Activated naive CD4-positive, alpha-beta T cell treated with anti-CD3 and anti-CD28 coated beads, Interleukin-2, amount 50 U/mL, for 72 hours (primary cell): ENCODE measurements around the gene AAK1. TPM values are rescaled to one million over a fixed set of nuclear protein-coding genes. Genes with fewer than 3 reads are reported as not detected.

ENCODE experiments used
- ATAC-seq, 2 donors: fragments of 150-1000 bp; cut with Tn5 transposase; 2 replicates each; pipeline ENCODE4 v1.10.0; 2021; ENCODE audit warnings: mild to moderate bottlenecking in 2 of 2, moderate library complexity in 2 of 2
- DNase-seq, 2 donors: peaks; one replicate each; pipeline ENCODE4 v3.0.0; 2021 to 2022; ENCODE audit warnings: low spot score in 2 of 2
- H3K27ac Mint-ChIP-seq, 2 donors: one replicate each; pipeline ENCODE4 v1.8.0; 2022; ENCODE audit warnings: mild to moderate bottlenecking in 2 of 2, mixed read lengths in 2 of 2
- H3K36me3 Mint-ChIP-seq, 2 donors: one replicate each; pipeline ENCODE4 v1.8.0; 2022; ENCODE audit warnings: mixed read lengths in 2 of 2
- H3K9me3 Mint-ChIP-seq, 2 donors: one replicate each; pipeline ENCODE4 v1.8.0; 2022; ENCODE audit warnings: mixed read lengths in 2 of 2
- total RNA-seq, 2 donors: library from RNA; stranded (reverse); gene quantifications; one replicate each; pipeline ENCODE4 v1.2.3, GENCODE V29; 2022

The AAK1 gene
- total RNA-seq, 2 donors from 2014 or later = 129 to 137 TPM

GRCh38 chr2:69491864-69492263 lies 151.7 kb downstream of the AAK1 start:
- Mint-ChIP-seq H3K9me3 (no peaks in the 10 kb centered on the region), H3K27ac (no peak overlapping the region), H3K36me3 (peaks cover 6 to 14% of the 10 kb centered on the region in 2 donors)
- DNase-seq = no peak
- peak in 1 of 2 donors; percentile 40 for ATAC-seq

DNA sequence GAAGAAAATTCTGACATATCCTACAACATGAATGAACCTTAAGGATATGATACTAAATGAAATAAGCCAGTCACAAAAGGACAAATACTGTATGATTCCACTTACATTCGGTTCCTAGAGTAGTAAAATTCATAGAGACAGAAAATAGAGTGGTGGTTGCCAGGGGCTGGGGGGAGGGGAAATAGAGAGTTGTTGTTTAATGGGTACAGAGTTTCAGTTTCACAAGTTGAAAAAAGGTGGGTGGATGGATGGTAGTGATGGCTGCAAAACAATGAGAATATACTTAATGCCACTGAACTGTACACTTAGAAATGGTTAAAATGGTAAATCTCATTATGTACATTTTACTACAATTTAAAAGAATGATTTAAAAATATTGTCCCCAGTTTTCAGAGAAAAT lies 153.1 kb downstream of the AAK1 start:
- DNase-seq = no peak
- ATAC-seq = peak; percentile 55 to 76
- Mint-ChIP-seq H3K9me3 (no peaks in the 10 kb centered on the region), H3K36me3 (peaks cover 6 to 14% of the 10 kb centered on the region in 2 donors), H3K27ac (no peak overlapping the region)

GRCh38 chr2:69489793-69490192 lies 153.7 kb downstream of the AAK1 start:
- Mint-ChIP-seq H3K27ac (peak overlapping the region in 1 of 2 donors; percentile 65), H3K9me3 (no peaks in the 10 kb centered on the region), H3K36me3 (peaks cover 6 to 14% of the 10 kb centered on the region in 2 donors)
- ATAC-seq (no peak), DNase-seq (no peak)

- Mint-ChIP-seq H3K9me3 (no peaks in the 10 kb centered on the region), H3K27ac (no peak overlapping the region), H3K36me3 (peaks cover 3 to 4% of the 10 kb centered on the region in 2 donors)
- ATAC-seq = no peak
- DNase-seq = no peak
These were observed 159.8 kb downstream of the AAK1 start for GRCh38 chr2:69483696-69484095.

- Mint-ChIP-seq H3K27ac (no peak overlapping the region), H3K9me3 (no peaks in the 10 kb centered on the region), H3K36me3 (peaks cover 0 to 5% of the 10 kb centered on the region in 2 donors)
- no peak for DNase-seq
- peak; percentile 43 to 69 for ATAC-seq
These were observed 160.5 kb downstream of the AAK1 start for GRCh38 chr2:69483024-69483423.

- ATAC-seq (no peak), DNase-seq (no peak)
- Mint-ChIP-seq H3K9me3 (no peaks in the 10 kb centered on the region), H3K27ac (no peak overlapping the region), H3K36me3 (peaks cover 0 to 5% of the 10 kb centered on the region in 2 donors)
These were observed 161.1 kb downstream of the AAK1 start for GRCh38 chr2:69482471-69482870.

GRCh38 chr2:69481421-69481820 lies 162.1 kb downstream of the AAK1 start:
- peaks cover 0 to 5% of the 10 kb centered on the region in 2 donors for H3K36me3 Mint-ChIP-seq
- H3K9me3 Mint-ChIP-seq = no peaks in the 10 kb centered on the region
- H3K27ac Mint-ChIP-seq = no peak overlapping the region
- ATAC-seq (no peak), DNase-seq (no peak)

DNA sequence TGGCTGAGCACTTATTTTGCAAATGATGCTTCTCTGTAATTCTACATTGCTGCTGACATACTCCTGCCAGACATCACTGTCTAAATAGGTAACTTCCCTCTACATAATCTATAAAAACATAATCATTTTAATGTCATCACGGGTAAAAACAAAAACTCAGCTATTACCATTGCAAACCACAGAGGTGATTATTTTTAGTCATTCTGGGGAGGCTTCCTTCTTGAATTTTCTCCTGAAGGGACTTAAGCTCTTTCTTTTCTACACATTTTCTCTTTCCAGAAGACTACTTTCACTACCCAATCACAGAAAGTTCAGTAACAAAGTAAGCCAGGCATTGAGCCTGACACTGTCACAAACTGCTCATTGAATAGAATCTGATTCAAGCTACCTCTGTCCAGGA lies 165.9 kb downstream of the AAK1 start:
- peak; percentile 37 to 72 for ATAC-seq

DNA sequence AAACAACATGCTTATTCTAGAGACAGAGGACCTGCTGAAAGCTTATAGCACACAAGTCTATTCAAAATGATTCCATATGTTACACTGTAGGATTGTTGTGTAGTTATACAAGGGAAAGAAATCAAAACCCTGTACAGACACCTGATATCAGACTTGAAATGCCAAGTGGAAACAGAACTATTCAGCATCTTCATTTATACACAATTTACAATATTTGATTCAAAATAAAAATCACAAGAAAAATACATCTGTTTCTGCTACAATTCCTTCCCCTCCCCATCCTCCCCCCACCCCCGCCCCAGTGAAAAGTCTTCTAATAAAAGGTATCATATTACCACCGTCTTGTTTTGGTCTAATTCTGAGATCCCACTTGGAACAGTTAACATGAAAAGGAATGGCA lies 168.9 kb downstream of the AAK1 start:
- H3K36me3 Mint-ChIP-seq = peaks cover 5 to 8% of the 10 kb centered on the region in 2 donors

More for the DNA sequence above, 165.9 kb downstream of the AAK1 start:
- Mint-ChIP-seq H3K9me3 (no peaks in the 10 kb centered on the region), H3K36me3 (peaks cover 5 to 8% of the 10 kb centered on the region in 2 donors), H3K27ac (no peak overlapping the region)
- no peak for DNase-seq

DNA sequence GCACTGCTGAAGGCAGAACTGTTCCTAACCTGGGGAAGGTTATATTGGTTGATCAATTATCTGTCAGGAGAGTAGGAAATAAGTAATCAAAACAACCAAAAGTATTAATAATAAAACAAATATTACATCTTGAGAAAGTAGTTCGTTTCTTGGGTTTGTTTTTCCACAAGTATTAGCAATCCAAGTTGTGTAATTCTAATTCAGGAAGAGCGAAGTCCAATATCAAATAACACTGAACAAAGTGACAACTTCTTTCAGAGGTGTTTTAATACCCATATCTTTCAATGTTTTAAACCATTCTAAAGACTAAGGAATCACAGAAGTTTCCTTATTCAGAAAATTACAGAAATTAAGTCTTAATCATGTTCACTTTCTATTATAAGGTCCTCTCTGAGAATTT lies 171.7 kb downstream of the AAK1 start:
- ATAC-seq (no peak), DNase-seq (no peak)
- peaks cover 3 to 14% of the 10 kb centered on the region in 2 donors for H3K36me3 Mint-ChIP-seq
- no peaks in the 10 kb centered on the region for H3K9me3 Mint-ChIP-seq
- H3K27ac Mint-ChIP-seq = no peak overlapping the region

More for the DNA sequence above, 168.9 kb downstream of the AAK1 start:
- Mint-ChIP-seq H3K9me3 (no peaks in the 10 kb centered on the region), H3K27ac (no peak overlapping the region)
- ATAC-seq = no peak
- DNase-seq = no peak

- ATAC-seq (no peak), DNase-seq (no peak)
- Mint-ChIP-seq H3K27ac (no peak overlapping the region), H3K36me3 (peaks cover 11 to 22% of the 10 kb centered on the region in 2 donors), H3K9me3 (no peaks in the 10 kb centered on the region)
These were observed 172.6 kb downstream of the AAK1 start for GRCh38 chr2:69470911-69471310.

DNA sequence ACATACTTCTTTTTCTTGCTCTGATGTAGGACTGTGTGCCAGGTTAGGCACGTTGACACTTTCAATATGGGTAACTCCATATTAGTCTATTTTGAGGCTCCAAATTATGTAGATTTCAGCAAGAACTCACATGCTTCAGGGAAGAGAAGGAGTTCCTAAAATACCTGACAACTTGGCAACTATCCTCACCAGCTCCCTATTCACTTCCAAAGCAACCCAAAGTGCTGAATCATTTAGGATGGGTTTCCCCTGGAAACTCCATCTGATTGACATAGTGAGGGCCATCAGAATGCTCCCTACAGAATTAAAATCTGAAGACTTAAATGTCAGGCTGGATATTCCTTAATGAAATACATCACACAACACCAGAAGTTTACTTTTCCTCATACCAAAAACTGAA lies 173.8 kb downstream of the AAK1 start:
- ATAC-seq = no peak
- H3K9me3 Mint-ChIP-seq = no peaks in the 10 kb centered on the region
- DNase-seq = no peak
- peak overlapping the region in 1 of 2 donors; percentile 42 for H3K27ac Mint-ChIP-seq
- H3K36me3 Mint-ChIP-seq = peaks cover 20 to 23% of the 10 kb centered on the region in 2 donors

GRCh38 chr2:69469375-69469774 lies 174.2 kb downstream of the AAK1 start:
- H3K9me3 Mint-ChIP-seq = no peaks in the 10 kb centered on the region
- H3K27ac Mint-ChIP-seq = peak overlapping the region in 1 of 2 donors; percentile 60
- DNase-seq = no peak
- no peak for ATAC-seq
- peaks cover 22 to 28% of the 10 kb centered on the region in 2 donors for H3K36me3 Mint-ChIP-seq

- Mint-ChIP-seq H3K36me3 (peaks cover 22 to 42% of the 10 kb centered on the region in 2 donors), H3K9me3 (no peaks in the 10 kb centered on the region), H3K27ac (peak overlapping the region in 1 of 2 donors; percentile 50)
- DNase-seq = no peak
- peak; percentile 76 to 82 for ATAC-seq
These were observed 176.8 kb downstream of the AAK1 start for GRCh38 chr2:69466728-69467127.

DNA sequence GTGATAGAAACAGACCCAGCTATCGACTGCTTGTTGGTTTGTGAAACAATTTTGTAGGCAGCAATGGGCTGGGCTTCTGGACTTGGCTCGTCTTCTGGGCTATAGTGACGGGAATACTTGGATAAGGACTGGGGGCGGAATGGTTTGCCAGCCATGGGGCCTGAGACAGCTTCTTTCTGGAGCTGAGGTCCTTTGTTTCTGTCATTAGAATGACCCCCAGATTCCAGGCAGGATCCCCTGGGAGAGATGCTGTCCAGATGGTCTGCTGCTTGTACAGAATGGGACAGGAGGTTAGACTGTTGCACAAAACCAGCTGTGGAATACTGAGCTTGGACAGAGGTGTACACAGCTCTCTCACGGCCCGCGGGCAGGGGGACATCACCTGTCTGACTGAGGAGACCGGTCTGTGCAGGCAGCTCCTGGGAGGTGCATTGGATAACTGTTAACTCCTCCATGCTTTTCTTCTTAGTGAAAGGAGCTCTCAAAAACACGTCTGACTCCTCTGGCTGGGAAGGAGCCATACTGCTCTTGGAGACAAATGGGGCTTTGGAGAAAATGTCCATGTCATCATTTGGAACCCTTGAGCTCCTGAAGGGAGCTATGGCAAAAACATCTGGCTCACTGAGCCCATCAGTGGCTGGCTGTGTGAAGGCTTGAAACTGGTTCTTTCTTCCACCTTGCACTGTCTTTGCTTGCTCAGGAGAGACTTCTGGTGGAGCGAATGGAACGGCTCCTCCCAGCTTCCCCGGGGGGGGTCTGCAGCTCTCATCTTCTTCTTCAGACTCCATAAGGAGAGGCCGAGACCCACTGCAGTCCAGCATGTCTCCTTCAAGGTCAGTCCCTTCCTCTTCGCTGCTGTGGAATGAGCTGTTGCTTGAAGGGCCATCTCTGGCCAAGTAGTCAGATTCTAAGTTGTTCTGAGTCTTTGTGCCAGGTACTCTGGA lies 177.8 kb downstream of the AAK1 start:
- Mint-ChIP-seq H3K36me3 (peaks cover 22 to 42% of the 10 kb centered on the region in 2 donors), H3K27ac (peak overlapping the region; percentile 50 to 86), H3K9me3 (no peaks in the 10 kb centered on the region)
- ATAC-seq = no peak
- DNase-seq = no peak

DNA sequence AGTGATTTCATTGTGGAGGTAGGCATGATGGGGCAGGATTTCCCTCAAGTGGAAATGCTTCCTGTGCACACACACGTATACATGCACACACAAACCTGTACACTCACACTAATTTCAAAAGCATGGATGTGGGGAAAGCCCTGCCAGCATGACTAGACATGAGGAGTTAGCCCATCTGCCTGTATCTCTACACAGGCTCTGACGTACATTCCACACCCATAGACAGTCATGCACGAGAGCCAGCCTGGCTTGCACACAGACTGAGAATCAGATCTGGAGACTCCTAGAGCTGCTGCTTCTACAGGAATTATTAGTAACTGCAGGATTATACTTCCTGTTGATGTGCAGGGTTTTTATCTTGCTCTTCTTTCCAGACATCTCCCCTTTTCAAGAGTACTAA lies 179.0 kb downstream of the AAK1 start:
- ATAC-seq (peak; percentile 26 to 55), DNase-seq (no peak)
- peak overlapping the region in 1 of 2 donors; percentile 2 for H3K27ac Mint-ChIP-seq
- H3K9me3 Mint-ChIP-seq = no peaks in the 10 kb centered on the region
- peaks cover 22 to 42% of the 10 kb centered on the region in 2 donors for H3K36me3 Mint-ChIP-seq

- Mint-ChIP-seq H3K27ac (peak overlapping the region in 1 of 2 donors; percentile 44), H3K36me3 (peaks cover 22 to 36% of the 10 kb centered on the region in 2 donors), H3K9me3 (no peaks in the 10 kb centered on the region)
- DNase-seq (no peak), ATAC-seq (no peak)
These were observed 180.8 kb downstream of the AAK1 start for GRCh38 chr2:69462780-69463179.
